ENCODE results near the gene SLC4A2.

Gene SLC4A2

DNA sequence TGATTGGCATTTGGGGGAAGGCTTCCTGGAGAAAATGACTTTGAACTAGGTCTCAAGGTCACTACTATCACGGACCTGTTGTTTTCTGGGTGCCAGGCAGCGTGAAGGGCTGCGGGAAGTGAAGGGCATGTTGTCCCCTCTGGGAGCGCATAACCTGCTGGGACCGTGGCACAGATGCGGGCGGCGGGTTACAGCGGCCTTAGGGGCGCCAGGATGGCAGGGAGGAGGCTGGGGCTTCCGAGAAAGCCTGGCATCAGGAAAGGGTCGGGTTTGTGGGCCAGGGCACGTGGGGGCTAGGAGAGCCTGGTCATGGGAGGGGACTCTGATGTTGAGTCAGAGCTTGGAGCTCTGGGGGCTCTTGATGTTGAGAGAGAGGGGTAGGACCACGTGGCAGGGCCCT, 6.1 kb downstream of the SLC4A2 start:
- H3K27ac ChIP-seq (ENCODE audit: low read depth, low read length), result no peak overlapping the region
- H3K27me3 ChIP-seq (ENCODE audit: control insufficient read depth, insufficient read depth, low read length), result no peaks in the 10 kb centered on the region
- peaks cover 57% of the 10 kb centered on the region for H3K36me3 ChIP-seq (ENCODE audit: control insufficient read depth, insufficient read depth, low read length)
- no peak overlapping the region for H3K9ac ChIP-seq (ENCODE audit: low read length)
- peaks cover 31% of the 10 kb centered on the region for H3K4me1 ChIP-seq (ENCODE audit: control insufficient read depth, insufficient read depth, low read length)
- no peak overlapping the region for H3K4me3 ChIP-seq (ENCODE audit: low read depth, low read length)
- no peaks in the 10 kb centered on the region for H3K9me3 ChIP-seq (ENCODE audit: control insufficient read depth, insufficient read depth, low read depth, low read length)

DNA sequence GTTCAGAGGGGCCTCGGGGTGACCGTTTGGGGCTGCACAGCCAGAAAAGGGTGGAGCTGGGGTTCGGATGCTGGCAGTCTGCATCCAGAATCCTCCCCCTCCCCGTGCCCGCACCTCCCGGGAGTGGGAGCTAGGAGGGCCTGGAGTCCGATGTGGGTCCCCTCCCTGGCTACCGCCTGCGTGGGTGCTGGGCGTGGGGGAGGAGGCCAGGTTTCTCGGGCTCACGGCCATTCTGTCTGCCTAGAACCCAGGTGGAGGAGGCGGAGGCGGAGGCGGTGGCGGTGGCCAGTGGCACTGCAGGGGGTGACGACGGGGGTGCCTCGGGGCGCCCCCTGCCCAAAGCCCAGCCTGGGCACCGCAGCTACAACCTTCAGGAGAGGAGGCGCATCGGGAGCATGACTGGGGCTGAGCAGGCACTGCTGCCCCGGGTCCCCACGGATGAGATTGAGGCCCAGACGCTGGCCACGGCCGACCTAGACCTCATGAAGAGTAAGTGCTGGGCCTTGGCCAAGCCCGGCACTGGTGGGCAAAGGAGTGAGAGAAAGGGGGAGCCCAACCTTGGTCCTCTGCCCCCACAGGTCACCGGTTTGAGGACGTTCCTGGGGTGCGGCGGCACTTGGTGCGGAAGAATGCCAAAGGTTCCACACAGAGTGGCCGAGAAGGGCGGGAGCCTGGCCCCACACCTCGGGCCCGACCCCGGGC, 7.0 kb downstream of the SLC4A2 start:
- Histone ChIP-seq H3K27ac (ENCODE audit: low read depth, low read length) (no peak overlapping the region), H3K9me3 (ENCODE audit: control insufficient read depth, insufficient read depth, low read depth, low read length) (no peaks in the 10 kb centered on the region), H3K4me3 (ENCODE audit: low read depth, low read length) (no peak overlapping the region), H3K36me3 (ENCODE audit: control insufficient read depth, insufficient read depth, low read length) (peaks cover 66% of the 10 kb centered on the region), H3K9ac (ENCODE audit: low read length) (no peak overlapping the region), H3K27me3 (ENCODE audit: control insufficient read depth, insufficient read depth, low read length) (no peaks in the 10 kb centered on the region), H3K4me1 (ENCODE audit: control insufficient read depth, insufficient read depth, low read length) (peaks cover 23% of the 10 kb centered on the region)

DNA sequence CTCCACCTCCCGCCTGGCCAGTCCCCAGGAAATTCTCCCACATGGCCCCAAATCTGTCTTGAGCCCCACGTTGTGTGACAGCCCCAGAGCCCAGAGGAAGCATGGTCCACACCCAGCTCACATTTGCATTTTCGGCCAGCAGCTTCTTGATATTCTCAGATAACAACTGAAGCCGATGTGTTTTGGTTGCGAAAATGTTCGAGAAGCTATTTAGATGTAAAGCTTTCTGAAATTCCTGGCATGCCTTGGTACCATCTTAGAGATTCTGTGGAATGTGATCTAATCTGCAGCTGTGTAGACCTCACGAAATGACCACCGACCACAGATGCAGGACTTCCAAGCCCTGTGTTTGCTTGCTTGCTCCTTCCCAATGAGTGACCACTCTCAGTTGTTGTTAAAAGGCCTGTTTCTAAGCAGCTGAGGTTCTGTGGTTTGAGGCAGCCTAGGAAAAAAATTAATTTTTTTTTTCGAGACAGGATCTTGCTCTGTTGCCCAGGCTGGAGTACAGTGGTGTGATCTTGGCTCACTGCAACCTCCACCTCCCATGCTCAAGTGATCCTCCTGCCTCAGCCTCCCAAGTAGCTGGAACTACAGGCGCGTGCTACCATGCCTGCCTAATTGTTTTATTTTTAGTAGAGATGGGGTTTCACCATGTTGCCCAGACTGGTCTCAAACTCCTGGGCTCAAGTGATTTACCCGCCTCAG, 8.8 kb downstream of the SLC4A2 start:
- Histone ChIP-seq H3K27me3 (ENCODE audit: control insufficient read depth, insufficient read depth, low read length) (no peaks in the 10 kb centered on the region), H3K27ac (ENCODE audit: low read depth, low read length) (peak overlapping the region; percentile 55; the same call in 1 of the 2 replicates), H3K4me3 (ENCODE audit: low read depth, low read length) (no peak overlapping the region), H3K4me1 (ENCODE audit: control insufficient read depth, insufficient read depth, low read length) (peaks cover 12% of the 10 kb centered on the region), H3K36me3 (ENCODE audit: control insufficient read depth, insufficient read depth, low read length) (peaks cover 78% of the 10 kb centered on the region), H3K9me3 (ENCODE audit: control insufficient read depth, insufficient read depth, low read depth, low read length) (no peaks in the 10 kb centered on the region), H3K9ac (ENCODE audit: low read length) (peak overlapping the region; percentile 52)

DNA sequence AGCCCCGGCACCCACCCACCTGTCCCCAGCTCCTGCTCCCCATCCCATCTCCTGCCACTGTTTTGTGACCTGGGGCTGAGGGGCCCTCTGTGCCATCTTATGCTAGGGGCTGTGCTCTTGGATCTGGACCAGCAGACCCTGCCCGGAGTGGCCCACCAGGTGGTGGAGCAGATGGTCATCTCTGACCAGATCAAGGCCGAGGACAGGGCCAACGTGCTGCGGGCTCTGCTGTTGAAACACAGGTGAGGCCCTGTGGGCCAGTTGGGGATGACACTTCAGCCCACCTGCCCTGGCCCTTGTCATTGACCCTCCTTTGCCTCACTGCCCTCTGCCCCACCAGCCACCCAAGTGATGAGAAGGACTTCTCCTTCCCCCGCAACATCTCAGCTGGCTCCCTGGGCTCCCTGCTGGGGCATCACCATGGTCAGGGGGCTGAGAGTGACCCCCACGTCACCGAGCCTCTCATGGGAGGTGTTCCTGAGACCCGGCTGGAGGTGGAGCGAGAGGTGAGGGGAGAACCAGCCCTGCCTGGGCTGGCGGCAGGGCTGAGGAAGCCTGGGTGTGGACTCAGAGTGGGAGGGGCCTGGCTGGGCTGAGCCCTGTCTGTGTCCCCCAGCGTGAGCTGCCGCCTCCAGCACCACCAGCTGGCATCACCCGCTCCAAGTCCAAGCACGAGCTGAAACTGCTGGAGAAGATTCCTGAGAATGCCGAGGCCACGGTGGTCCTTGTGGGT, 10.6 kb downstream of the SLC4A2 start:
- Histone ChIP-seq H3K27me3 (ENCODE audit: control insufficient read depth, insufficient read depth, low read length) (no peaks in the 10 kb centered on the region), H3K36me3 (ENCODE audit: control insufficient read depth, insufficient read depth, low read length) (peaks cover 85% of the 10 kb centered on the region), H3K9me3 (ENCODE audit: control insufficient read depth, insufficient read depth, low read depth, low read length) (no peaks in the 10 kb centered on the region), H3K4me1 (ENCODE audit: control insufficient read depth, insufficient read depth, low read length) (peaks cover 8% of the 10 kb centered on the region), H3K9ac (ENCODE audit: low read length) (no peak overlapping the region), H3K4me3 (ENCODE audit: low read depth, low read length) (no peak overlapping the region), H3K27ac (ENCODE audit: low read depth, low read length) (no peak overlapping the region)

DNA sequence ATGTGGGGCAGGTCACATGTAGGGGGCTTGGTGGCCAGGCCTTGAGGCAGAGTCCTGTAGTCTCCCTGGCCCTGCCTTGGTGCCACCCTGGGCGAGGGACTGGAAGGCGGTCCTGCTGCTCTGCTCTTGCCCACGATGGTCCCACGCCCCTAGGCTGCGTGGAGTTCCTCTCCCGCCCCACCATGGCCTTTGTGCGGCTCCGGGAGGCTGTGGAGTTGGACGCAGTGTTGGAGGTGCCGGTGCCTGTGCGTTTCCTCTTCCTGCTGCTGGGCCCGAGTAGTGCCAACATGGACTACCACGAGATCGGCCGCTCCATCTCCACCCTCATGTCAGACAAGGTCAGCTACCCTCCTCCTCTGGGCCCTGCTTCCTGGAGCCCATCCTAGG, 11.2 kb downstream of the SLC4A2 start:
- Histone ChIP-seq H3K27ac (ENCODE audit: low read depth, low read length) (no peak overlapping the region), H3K9me3 (ENCODE audit: control insufficient read depth, insufficient read depth, low read depth, low read length) (no peaks in the 10 kb centered on the region), H3K4me3 (ENCODE audit: low read depth, low read length) (no peak overlapping the region), H3K36me3 (ENCODE audit: control insufficient read depth, insufficient read depth, low read length) (peaks cover 85% of the 10 kb centered on the region), H3K27me3 (ENCODE audit: control insufficient read depth, insufficient read depth, low read length) (no peaks in the 10 kb centered on the region), H3K4me1 (ENCODE audit: control insufficient read depth, insufficient read depth, low read length) (peaks cover 9% of the 10 kb centered on the region), H3K9ac (ENCODE audit: low read length) (no peak overlapping the region)

DNA sequence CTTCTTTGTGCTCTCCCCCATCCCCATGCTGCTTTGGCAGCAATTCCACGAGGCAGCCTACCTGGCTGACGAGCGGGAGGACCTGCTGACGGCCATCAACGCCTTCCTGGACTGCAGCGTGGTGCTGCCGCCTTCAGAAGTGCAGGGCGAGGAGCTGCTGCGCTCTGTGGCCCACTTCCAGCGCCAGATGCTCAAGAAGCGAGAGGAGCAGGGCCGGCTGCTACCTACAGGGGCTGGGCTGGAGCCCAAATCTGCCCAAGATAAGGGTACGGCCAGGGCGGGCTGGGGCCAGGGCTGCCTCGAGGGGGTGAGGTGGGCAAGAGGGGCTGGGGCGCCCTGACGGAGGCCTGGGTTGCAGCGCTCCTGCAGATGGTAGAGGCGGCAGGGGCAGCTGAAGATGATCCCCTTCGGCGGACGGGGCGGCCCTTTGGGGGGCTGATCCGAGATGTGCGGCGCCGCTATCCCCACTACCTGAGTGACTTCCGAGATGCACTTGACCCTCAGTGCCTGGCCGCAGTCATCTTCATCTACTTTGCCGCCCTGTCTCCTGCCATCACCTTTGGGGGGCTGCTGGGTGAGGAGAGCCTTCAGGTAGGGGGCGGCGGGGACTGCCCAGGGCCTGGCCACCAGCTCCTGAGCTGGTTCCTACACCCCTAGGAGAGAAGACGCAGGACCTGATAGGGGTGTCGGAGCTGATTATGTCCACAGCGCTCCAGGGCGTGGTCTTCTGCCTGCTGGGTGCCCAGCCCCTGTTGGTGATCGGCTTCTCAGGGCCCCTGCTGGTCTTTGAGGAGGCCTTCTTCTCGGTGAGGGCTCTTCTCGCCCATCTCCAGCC, 11.9 kb downstream of the SLC4A2 start:
- H3K4me1 ChIP-seq (ENCODE audit: control insufficient read depth, insufficient read depth, low read length), result peaks cover 15% of the 10 kb centered on the region

DNA sequence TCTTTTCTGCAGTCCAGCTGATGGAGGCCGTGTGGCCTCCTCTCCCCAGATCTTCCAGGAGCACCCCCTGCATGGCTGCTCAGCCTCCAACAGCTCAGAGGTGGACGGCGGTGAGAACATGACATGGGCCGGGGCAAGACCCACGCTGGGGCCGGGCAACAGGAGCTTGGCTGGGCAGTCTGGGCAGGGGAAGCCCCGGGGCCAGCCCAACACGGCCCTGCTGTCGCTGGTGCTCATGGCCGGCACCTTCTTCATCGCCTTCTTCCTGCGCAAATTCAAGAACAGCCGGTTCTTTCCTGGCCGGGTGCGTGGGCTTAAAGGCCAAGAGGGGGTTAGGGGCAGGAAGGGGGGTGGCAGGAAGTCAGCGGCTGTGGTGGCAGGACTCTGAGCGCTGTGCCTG, 14.6 kb downstream of the SLC4A2 start:
- Histone ChIP-seq H3K4me3 (ENCODE audit: low read depth, low read length) (no peak overlapping the region), H3K9ac (ENCODE audit: low read length) (no peak overlapping the region), H3K36me3 (ENCODE audit: control insufficient read depth, insufficient read depth, low read length) (peaks cover 64% of the 10 kb centered on the region)

More for the DNA sequence above, 11.9 kb downstream of the SLC4A2 start:
- H3K27ac ChIP-seq (ENCODE audit: low read depth, low read length), result no peak overlapping the region
- H3K9ac ChIP-seq (ENCODE audit: low read length), result no peak overlapping the region
- no peaks in the 10 kb centered on the region for H3K27me3 ChIP-seq (ENCODE audit: control insufficient read depth, insufficient read depth, low read length)
- no peak overlapping the region for H3K4me3 ChIP-seq (ENCODE audit: low read depth, low read length)
- H3K9me3 ChIP-seq (ENCODE audit: control insufficient read depth, insufficient read depth, low read depth, low read length), result no peaks in the 10 kb centered on the region
- peaks cover 87% of the 10 kb centered on the region for H3K36me3 ChIP-seq (ENCODE audit: control insufficient read depth, insufficient read depth, low read length)

DNA sequence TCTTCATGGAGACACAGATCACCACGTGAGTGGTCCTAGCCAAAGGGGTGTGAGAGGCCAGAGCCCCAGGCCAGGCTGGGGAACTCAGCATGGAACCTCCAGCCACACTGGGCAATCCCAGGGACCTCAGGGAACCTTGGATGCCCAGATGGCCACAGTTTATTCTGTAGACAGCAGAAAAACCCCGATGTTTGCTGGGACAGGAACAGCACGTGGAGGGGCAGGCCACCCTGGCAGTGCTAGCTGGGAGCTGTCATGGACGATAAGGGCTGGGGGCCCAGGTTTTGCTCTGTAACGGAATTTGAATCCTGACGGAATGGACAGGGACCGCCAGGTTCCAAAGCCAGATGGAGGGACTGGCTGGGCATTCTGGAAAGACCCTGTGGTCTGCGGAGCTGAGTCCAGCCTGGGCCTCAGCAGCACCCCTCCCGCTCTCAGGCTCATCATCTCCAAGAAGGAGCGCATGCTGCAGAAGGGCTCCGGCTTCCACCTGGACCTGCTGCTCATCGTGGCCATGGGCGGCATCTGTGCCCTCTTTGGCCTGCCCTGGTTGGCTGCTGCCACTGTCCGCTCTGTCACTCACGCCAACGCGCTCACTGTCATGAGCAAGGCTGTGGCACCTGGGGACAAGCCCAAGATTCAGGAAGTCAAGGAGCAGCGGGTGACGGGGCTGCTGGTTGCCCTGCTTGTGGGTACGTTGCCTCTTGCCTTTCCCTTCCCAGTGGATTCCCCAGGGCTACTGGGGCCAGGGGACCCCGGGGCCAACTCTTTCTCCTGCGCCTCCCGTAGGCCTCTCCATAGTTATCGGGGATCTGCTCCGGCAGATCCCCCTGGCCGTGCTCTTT, 15.7 kb downstream of the SLC4A2 start:
- peaks cover 54% of the 10 kb centered on the region for H3K36me3 ChIP-seq (ENCODE audit: control insufficient read depth, insufficient read depth, low read length)
- H3K4me3 ChIP-seq (ENCODE audit: low read depth, low read length), result no peak overlapping the region
- no peak overlapping the region for H3K9ac ChIP-seq (ENCODE audit: low read length)
- H3K27me3 ChIP-seq (ENCODE audit: control insufficient read depth, insufficient read depth, low read length), result no peaks in the 10 kb centered on the region
- no peak overlapping the region for H3K27ac ChIP-seq (ENCODE audit: low read depth, low read length)
- no peaks in the 10 kb centered on the region for H3K9me3 ChIP-seq (ENCODE audit: control insufficient read depth, insufficient read depth, low read depth, low read length)
- H3K4me1 ChIP-seq (ENCODE audit: control insufficient read depth, insufficient read depth, low read length), result peaks cover 42% of the 10 kb centered on the region

More for the DNA sequence above, 14.6 kb downstream of the SLC4A2 start:
- peaks cover 33% of the 10 kb centered on the region for H3K4me1 ChIP-seq (ENCODE audit: control insufficient read depth, insufficient read depth, low read length)
- no peaks in the 10 kb centered on the region for H3K27me3 ChIP-seq (ENCODE audit: control insufficient read depth, insufficient read depth, low read length)
- H3K9me3 ChIP-seq (ENCODE audit: control insufficient read depth, insufficient read depth, low read depth, low read length), result no peaks in the 10 kb centered on the region
- no peak overlapping the region for H3K27ac ChIP-seq (ENCODE audit: low read depth, low read length)

DNA sequence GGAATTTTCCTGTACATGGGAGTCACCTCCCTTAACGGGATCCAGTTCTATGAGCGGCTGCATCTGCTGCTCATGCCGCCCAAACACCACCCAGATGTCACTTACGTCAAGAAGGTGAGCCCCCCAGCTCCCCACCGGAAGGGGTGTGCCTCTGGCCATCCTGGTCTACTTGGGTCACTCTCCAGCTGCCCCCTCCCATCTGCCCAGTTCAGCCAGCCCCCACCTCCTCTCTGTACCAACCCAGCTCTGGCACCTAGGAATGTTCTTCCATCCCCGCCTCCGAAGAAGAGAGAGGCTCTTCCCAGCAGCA, 16.2 kb downstream of the SLC4A2 start:
- no peak overlapping the region for H3K27ac ChIP-seq (ENCODE audit: low read depth, low read length)
- H3K36me3 ChIP-seq (ENCODE audit: control insufficient read depth, insufficient read depth, low read length), result peaks cover 48% of the 10 kb centered on the region
- no peaks in the 10 kb centered on the region for H3K9me3 ChIP-seq (ENCODE audit: control insufficient read depth, insufficient read depth, low read depth, low read length)
- H3K4me3 ChIP-seq (ENCODE audit: low read depth, low read length), result no peak overlapping the region
- H3K27me3 ChIP-seq (ENCODE audit: control insufficient read depth, insufficient read depth, low read length), result no peaks in the 10 kb centered on the region
- H3K9ac ChIP-seq (ENCODE audit: low read length), result no peak overlapping the region
- H3K4me1 ChIP-seq (ENCODE audit: control insufficient read depth, insufficient read depth, low read length), result peaks cover 42% of the 10 kb centered on the region

DNA sequence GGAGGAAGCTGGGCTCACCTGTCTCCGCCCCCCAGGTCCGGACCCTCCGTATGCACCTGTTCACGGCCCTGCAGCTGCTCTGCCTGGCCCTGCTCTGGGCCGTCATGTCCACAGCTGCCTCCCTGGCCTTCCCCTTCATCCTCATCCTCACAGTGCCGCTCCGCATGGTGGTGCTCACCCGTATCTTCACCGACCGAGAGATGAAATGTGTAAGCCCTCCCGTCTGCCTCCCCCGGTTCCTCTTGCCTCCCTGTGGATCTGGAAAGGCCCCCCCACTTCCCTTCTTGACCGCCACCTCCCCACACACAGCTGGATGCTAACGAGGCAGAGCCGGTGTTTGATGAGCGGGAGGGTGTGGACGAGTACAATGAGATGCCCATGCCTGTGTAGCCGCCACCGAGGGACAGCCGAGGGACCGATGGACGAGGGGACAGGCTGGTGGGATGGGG, 16.6 kb downstream of the SLC4A2 start:
- Histone ChIP-seq H3K27me3 (ENCODE audit: control insufficient read depth, insufficient read depth, low read length) (no peaks in the 10 kb centered on the region), H3K4me1 (ENCODE audit: control insufficient read depth, insufficient read depth, low read length) (peaks cover 43% of the 10 kb centered on the region), H3K9me3 (ENCODE audit: control insufficient read depth, insufficient read depth, low read depth, low read length) (no peaks in the 10 kb centered on the region), H3K27ac (ENCODE audit: low read depth, low read length) (no peak overlapping the region), H3K4me3 (ENCODE audit: low read depth, low read length) (no peak overlapping the region), H3K36me3 (ENCODE audit: control insufficient read depth, insufficient read depth, low read length) (peaks cover 44% of the 10 kb centered on the region), H3K9ac (ENCODE audit: low read length) (no peak overlapping the region)
